HEK293 (cell line): ENCODE measurements around the gene NRG2.

Experiments
- KLF9 ChIP-seq: fragments of 450-650 bp; formaldehyde crosslinking; IDR thresholded peaks from 2 replicates; pipeline ENCODE4 v1.5.1; 2016; ENCODE audit warnings: missing biosample characterization, missing genetic modification characterization, low read depth
- MEIS1 ChIP-seq: sonication (generic); formaldehyde crosslinking; IDR thresholded peaks from 2 replicates; pipeline ENCODE4 v1.8.1; 2022; ENCODE audit warnings: missing genetic modification reagents, mild to moderate bottlenecking, borderline replicate concordance
- REPIN1 ChIP-seq: fragments of 450-650 bp; formaldehyde crosslinking; IDR thresholded peaks from 2 replicates; pipeline ENCODE4 v1.5.1; 2017; ENCODE audit warnings: missing biosample characterization, missing genetic modification characterization, low read depth
- ZNF133 ChIP-seq: fragments of 450-650 bp; formaldehyde crosslinking; IDR thresholded peaks from 2 replicates; pipeline ENCODE4 v1.5.1; 2016; ENCODE audit warnings: missing biosample characterization, missing genetic modification characterization
- ZNF157 ChIP-seq: fragments of 450-650 bp; formaldehyde crosslinking; IDR thresholded peaks from 2 replicates; pipeline ENCODE4 v1.5.1; 2016; ENCODE audit warnings: missing biosample characterization, missing genetic modification characterization
- ZNF248 ChIP-seq: fragments of 450-650 bp; formaldehyde crosslinking; IDR thresholded peaks from 2 replicates; pipeline ENCODE4 v1.5.1; 2017; ENCODE audit warnings: missing biosample characterization, missing genetic modification characterization
- ZNF426 ChIP-seq: fragments of 450-650 bp; formaldehyde crosslinking; IDR thresholded peaks from 2 replicates; pipeline ENCODE4 v1.5.1; 2017; ENCODE audit warnings: missing biosample characterization, missing genetic modification characterization, mild to moderate bottlenecking, inconsistent platforms, moderate library complexity
- ZNF473 ChIP-seq: fragments of 450-650 bp; formaldehyde crosslinking; IDR thresholded peaks from 2 replicates; pipeline ENCODE4 v1.5.1; 2017; ENCODE audit warnings: missing biosample characterization, missing genetic modification characterization
- ZNF501 ChIP-seq: fragments of 450-650 bp; formaldehyde crosslinking; IDR thresholded peaks from 2 replicates; pipeline ENCODE4 v1.5.1; 2016; ENCODE audit warnings: missing biosample characterization, missing genetic modification characterization
- ZNF600 ChIP-seq: fragments of 450-650 bp; formaldehyde crosslinking; IDR thresholded peaks from 2 replicates; pipeline ENCODE4 v1.5.1; 2016; ENCODE audit warnings: missing biosample characterization, missing genetic modification characterization
- ZNF701 ChIP-seq: fragments of 450-650 bp; formaldehyde crosslinking; IDR thresholded peaks from 2 replicates; pipeline ENCODE4 v1.5.1; 2016; ENCODE audit warnings: missing biosample characterization, missing genetic modification characterization
- ZNF707 ChIP-seq: fragments of 450-650 bp; formaldehyde crosslinking; IDR thresholded peaks from 2 replicates; pipeline ENCODE4 v1.5.1; 2016; ENCODE audit warnings: missing biosample characterization, missing genetic modification characterization
- ZSCAN16 ChIP-seq: fragments of 450-650 bp; formaldehyde crosslinking; IDR thresholded peaks from 2 replicates; pipeline ENCODE4 v1.5.1; 2016; ENCODE audit warnings: missing biosample characterization, missing genetic modification characterization
- ZSCAN30 ChIP-seq: fragments of 450-650 bp; IDR thresholded peaks from 2 replicates; pipeline ENCODE4 v1.5.1; 2018; ENCODE audit warnings: missing biosample characterization, mild to moderate bottlenecking, missing genetic modification characterization, moderate library complexity
- TF ChIP-seq, protein P1 (sequence below): fragments of 450-650 bp; formaldehyde crosslinking; conservative IDR thresholded peaks from 2 replicates; pipeline ENCODE4 v1.5.1; 2016; ENCODE audit warnings: low read depth, missing biosample characterization, missing genetic modification characterization
- TF ChIP-seq, protein P2 (sequence below): IDR thresholded peaks from 2 replicates; pipeline ENCODE4 v1.6.1; 2011; ENCODE audit warnings: mild to moderate bottlenecking, low read depth, low read length, borderline replicate concordance
- TF ChIP-seq, protein P3 (sequence below): fragments of 450-650 bp; formaldehyde crosslinking; IDR thresholded peaks from 2 replicates; pipeline ENCODE4 v1.5.0; 2017; ENCODE audit warnings: missing biosample characterization, missing genetic modification characterization, borderline replicate concordance
- TF ChIP-seq, protein P4 (sequence below): fragments of 450-650 bp; formaldehyde crosslinking; IDR thresholded peaks from 2 replicates; pipeline ENCODE4 v1.5.1; 2016; ENCODE audit warnings: missing biosample characterization, missing genetic modification characterization
- TF ChIP-seq, protein P5 (sequence below): fragments of 450-650 bp; formaldehyde crosslinking; IDR thresholded peaks from 2 replicates; pipeline ENCODE4 v1.5.1; 2016; ENCODE audit warnings: missing biosample characterization, missing genetic modification characterization
- TF ChIP-seq, protein P6 (sequence below): fragments of 450-650 bp; formaldehyde crosslinking; IDR thresholded peaks from 2 replicates; pipeline ENCODE4 v1.5.1; 2016; ENCODE audit warnings: missing biosample characterization, missing genetic modification characterization

NRG2 gene

DNA sequence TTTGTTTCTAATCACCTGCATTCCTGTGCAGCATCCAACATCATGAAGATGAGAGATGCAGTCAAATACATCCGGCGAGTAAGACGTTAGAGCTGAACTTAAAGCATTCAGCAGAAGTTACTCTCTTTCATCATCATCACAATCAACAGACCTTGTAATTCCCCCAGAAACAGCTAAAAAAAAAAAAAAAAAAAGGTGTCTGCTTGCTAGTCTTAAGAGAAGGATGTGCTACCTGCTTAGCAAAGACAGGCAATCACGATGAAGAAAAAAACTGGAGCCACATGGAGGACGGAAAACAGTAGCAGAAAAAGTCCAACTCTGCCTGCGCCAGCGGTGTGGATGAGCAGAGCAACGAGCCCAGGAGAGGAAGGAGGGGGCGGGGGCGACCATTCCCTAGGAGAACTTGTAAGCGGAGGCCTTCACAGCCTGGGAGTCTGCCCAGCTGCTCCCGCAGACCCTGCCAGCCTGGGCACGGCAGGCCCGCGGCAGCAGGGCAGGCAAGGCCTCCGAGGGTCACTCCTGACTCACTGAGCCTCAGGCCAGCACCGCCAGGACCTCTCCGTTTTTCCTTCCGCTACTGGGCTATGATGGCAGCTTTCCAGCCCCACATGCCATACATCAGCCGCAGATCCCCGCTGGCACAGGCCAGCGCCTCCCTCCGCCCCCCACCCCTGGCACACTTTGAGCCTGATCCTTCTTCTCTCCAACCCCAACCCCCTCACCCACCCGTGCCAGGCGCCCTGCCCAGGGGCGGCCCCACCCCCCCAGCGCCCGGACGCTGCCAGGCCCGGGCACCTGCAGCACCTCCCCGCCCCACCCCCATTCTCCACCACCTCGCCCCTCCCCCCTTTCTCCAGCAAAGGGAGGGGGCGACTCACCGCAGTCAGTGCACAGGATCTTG lies 1.4 kb downstream of the NRG2 start (continued):
- TF ChIP-seq, protein P1, sequence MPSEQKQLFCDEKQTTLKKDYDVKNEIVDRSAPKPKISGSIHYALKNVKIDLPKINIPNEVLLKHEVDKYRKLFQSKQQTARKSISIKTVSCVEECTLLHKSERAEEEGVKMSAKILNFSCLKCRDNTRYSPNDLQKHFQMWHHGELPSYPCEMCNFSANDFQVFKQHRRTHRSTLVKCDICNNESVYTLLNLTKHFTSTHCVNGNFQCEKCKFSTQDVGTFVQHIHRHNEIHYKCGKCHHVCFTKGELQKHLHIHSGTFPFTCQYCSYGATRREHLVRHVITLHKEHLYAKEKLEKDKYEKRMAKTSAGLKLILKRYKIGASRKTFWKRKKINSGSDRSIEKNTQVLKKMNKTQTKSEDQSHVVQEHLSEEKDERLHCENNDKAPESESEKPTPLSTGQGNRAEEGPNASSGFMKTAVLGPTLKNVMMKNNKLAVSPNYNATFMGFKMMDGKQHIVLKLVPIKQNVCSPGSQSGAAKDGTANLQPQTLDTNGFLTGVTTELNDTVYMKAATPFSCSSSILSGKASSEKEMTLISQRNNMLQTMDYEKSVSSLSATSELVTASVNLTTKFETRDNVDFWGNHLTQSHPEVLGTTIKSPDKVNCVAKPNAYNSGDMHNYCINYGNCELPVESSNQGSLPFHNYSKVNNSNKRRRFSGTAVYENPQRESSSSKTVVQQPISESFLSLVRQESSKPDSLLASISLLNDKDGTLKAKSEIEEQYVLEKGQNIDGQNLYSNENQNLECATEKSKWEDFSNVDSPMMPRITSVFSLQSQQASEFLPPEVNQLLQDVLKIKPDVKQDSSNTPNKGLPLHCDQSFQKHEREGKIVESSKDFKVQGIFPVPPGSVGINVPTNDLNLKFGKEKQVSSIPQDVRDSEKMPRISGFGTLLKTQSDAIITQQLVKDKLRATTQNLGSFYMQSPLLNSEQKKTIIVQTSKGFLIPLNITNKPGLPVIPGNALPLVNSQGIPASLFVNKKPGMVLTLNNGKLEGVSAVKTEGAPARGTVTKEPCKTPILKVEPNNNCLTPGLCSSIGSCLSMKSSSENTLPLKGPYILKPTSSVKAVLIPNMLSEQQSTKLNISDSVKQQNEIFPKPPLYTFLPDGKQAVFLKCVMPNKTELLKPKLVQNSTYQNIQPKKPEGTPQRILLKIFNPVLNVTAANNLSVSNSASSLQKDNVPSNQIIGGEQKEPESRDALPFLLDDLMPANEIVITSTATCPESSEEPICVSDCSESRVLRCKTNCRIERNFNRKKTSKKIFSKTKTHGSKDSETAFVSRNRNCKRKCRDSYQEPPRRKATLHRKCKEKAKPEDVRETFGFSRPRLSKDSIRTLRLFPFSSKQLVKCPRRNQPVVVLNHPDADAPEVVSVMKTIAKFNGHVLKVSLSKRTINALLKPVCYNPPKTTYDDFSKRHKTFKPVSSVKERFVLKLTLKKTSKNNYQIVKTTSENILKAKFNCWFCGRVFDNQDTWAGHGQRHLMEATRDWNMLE = no peak
- TF ChIP-seq, protein P2, sequence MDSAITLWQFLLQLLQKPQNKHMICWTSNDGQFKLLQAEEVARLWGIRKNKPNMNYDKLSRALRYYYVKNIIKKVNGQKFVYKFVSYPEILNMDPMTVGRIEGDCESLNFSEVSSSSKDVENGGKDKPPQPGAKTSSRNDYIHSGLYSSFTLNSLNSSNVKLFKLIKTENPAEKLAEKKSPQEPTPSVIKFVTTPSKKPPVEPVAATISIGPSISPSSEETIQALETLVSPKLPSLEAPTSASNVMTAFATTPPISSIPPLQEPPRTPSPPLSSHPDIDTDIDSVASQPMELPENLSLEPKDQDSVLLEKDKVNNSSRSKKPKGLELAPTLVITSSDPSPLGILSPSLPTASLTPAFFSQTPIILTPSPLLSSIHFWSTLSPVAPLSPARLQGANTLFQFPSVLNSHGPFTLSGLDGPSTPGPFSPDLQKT = no peak
- TF ChIP-seq ZNF707 (tag by site-specific recombination) = no peak
- no peak for TF ChIP-seq ZNF157 (tag by site-specific recombination)
- TF ChIP-seq ZSCAN16 (tag by site-specific recombination) = no peak
- TF ChIP-seq ZNF426 = no peak
- TF ChIP-seq, protein P3, sequence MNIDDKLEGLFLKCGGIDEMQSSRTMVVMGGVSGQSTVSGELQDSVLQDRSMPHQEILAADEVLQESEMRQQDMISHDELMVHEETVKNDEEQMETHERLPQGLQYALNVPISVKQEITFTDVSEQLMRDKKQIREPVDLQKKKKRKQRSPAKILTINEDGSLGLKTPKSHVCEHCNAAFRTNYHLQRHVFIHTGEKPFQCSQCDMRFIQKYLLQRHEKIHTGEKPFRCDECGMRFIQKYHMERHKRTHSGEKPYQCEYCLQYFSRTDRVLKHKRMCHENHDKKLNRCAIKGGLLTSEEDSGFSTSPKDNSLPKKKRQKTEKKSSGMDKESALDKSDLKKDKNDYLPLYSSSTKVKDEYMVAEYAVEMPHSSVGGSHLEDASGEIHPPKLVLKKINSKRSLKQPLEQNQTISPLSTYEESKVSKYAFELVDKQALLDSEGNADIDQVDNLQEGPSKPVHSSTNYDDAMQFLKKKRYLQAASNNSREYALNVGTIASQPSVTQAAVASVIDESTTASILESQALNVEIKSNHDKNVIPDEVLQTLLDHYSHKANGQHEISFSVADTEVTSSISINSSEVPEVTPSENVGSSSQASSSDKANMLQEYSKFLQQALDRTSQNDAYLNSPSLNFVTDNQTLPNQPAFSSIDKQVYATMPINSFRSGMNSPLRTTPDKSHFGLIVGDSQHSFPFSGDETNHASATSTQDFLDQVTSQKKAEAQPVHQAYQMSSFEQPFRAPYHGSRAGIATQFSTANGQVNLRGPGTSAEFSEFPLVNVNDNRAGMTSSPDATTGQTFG (tag by site-specific recombination) = no peak
- peak; percentile 55; the same call in 1 of the 2 replicates for TF ChIP-seq ZSCAN30 (tag by site-specific recombination)
- TF ChIP-seq, protein P4, sequence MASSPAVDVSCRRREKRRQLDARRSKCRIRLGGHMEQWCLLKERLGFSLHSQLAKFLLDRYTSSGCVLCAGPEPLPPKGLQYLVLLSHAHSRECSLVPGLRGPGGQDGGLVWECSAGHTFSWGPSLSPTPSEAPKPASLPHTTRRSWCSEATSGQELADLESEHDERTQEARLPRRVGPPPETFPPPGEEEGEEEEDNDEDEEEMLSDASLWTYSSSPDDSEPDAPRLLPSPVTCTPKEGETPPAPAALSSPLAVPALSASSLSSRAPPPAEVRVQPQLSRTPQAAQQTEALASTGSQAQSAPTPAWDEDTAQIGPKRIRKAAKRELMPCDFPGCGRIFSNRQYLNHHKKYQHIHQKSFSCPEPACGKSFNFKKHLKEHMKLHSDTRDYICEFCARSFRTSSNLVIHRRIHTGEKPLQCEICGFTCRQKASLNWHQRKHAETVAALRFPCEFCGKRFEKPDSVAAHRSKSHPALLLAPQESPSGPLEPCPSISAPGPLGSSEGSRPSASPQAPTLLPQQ (tag by site-specific recombination) = no peak
- no peak for TF ChIP-seq REPIN1 (tag by site-specific recombination)
- no peak for TF ChIP-seq ZNF473
- no peak for TF ChIP-seq ZNF248 (tag by site-specific recombination)
- peak; percentile 65 for TF ChIP-seq KLF9 (tag by site-specific recombination)
- TF ChIP-seq, protein P5, sequence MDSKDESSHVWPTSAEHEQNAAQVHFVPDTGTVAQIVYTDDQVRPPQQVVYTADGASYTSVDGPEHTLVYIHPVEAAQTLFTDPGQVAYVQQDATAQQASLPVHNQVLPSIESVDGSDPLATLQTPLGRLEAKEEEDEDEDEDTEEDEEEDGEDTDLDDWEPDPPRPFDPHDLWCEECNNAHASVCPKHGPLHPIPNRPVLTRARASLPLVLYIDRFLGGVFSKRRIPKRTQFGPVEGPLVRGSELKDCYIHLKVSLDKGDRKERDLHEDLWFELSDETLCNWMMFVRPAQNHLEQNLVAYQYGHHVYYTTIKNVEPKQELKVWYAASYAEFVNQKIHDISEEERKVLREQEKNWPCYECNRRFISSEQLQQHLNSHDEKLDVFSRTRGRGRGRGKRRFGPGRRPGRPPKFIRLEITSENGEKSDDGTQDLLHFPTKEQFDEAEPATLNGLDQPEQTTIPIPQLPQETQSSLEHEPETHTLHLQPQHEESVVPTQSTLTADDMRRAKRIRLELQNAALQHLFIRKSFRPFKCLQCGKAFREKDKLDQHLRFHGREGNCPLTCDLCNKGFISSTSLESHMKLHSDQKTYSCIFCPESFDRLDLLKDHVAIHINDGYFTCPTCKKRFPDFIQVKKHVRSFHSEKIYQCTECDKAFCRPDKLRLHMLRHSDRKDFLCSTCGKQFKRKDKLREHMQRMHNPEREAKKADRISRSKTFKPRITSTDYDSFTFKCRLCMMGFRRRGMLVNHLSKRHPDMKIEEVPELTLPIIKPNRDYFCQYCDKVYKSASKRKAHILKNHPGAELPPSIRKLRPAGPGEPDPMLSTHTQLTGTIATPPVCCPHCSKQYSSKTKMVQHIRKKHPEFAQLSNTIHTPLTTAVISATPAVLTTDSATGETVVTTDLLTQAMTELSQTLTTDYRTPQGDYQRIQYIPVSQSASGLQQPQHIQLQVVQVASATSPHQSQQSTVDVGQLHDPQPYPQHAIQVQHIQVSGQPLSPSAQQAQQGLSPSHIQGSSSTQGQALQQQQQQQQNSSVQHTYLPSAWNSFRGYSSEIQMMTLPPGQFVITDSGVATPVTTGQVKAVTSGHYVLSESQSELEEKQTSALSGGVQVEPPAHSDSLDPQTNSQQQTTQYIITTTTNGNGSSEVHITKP (tag by site-specific recombination) = no peak; the same call in 1 of the 2 replicates
- TF ChIP-seq ZNF701 (tag by site-specific recombination) = no peak
- peak; percentile 98 for TF ChIP-seq ZNF600 (tag by site-specific recombination)
- TF ChIP-seq, protein P6, sequence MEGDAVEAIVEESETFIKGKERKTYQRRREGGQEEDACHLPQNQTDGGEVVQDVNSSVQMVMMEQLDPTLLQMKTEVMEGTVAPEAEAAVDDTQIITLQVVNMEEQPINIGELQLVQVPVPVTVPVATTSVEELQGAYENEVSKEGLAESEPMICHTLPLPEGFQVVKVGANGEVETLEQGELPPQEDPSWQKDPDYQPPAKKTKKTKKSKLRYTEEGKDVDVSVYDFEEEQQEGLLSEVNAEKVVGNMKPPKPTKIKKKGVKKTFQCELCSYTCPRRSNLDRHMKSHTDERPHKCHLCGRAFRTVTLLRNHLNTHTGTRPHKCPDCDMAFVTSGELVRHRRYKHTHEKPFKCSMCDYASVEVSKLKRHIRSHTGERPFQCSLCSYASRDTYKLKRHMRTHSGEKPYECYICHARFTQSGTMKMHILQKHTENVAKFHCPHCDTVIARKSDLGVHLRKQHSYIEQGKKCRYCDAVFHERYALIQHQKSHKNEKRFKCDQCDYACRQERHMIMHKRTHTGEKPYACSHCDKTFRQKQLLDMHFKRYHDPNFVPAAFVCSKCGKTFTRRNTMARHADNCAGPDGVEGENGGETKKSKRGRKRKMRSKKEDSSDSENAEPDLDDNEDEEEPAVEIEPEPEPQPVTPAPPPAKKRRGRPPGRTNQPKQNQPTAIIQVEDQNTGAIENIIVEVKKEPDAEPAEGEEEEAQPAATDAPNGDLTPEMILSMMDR (tag by site-specific recombination) = peak; percentile 59; the same call in 1 of the 2 replicates
- peak; percentile 51; the same call in 1 of the 2 replicates for TF ChIP-seq ZNF501 (tag by site-specific recombination)
- no peak for TF ChIP-seq ZNF133
- TF ChIP-seq MEIS1 (CRISPR knock-in tag) = no peak
